Smooth muscle cell of bladder (primary cell): ENCODE data around the gene UBA1. TPM values are rescaled to one million over a fixed set of nuclear protein-coding genes. Genes with fewer than 3 reads are reported as not detected.

Experiments
- total RNA-seq: library from RNA; depleted of rRNA; stranded (reverse); fragments of >200 nt; gene quantifications from 2 replicates; pipeline ENCODE4 v1.2.3, GENCODE V29; 2014

UBA1 gene
- total RNA-seq = 101 and 119 TPM in 2 replicates

DNA sequence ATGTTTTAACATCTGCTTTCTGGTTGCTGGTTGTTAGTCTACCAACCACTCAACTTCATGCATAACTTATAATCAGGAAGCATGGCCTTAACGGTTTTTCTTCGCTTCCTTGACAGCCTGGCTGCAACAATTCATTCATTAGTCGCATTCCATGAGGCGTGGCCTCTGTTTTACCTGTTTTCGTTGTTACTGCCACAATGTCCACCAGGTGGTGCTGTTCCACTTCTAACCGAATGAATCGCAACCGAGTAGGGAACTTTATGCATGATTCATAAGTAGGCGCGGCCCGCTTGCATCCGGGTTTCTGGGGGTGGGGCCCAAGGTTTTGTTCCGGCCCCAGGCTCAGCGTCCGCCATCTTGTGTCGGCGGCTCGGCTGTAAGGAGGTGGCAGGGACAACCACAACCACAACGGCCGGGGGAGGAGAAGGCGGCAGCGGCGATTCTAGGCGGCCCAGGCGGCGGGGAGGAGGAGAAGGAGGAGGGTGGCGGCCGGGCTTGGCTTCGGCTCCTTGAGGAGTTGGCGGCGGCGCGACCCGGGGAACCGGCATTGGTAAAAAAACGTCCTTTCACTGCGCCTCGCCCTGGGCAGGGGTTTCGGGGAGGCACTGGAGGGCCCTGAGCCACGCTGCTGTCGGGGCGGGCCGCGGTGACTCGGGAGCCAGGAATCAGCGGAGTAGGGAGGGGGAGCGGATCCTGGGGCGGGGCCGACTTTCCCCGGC lies at the start of gene UBA1:
Gene UBA1 (plus strand): TSS at position 355 of the 719 bp plus-strand sequence. CDS start 4,974 bp downstream, outside the sequence.

DNA sequence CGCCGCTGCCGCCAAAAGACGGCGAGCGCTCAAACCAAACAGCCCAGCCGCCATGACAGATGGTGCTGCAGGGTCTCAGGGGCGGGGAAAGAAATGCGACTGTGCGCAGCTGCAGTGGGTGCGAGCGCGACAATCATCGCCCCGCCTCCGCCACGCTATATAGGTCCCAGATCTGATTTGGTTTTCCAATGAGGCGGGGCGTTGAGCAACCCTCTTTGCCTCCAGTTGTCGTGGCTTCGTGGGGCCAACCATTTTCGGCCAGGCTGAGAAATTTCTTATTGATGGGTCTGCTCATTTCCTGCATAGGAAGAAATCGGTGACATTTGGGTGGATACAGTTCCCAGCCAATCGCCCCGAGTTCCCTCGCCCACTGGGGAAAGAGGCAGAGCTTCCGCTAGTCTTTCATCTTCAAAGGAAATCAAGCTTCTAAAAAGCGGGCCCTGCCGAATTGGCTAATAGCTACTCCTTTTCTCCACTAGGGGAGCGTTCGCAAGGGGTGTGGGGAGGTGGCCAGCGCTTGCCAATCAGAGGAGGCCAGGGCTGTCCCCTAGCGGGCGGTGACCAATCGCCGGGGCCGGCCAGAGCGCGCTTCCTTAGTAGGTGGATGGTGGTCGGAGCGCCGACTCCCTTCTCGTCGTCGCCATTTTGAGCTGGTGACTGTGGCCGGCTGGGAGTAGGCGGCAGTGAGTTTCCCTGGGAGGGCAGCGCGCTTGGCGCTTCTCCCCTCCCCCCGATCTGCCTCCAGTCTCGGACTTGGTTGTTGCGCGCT lies 48.8 kb upstream of the UBA1 start, which contains the start of the genes NDUFB11 and RBM10:
Gene NDUFB11 (minus strand): TSS at position 77 of the 769 bp plus-strand sequence. CDS start 23 bp downstream, at position 54.
Gene RBM10 (plus strand): TSS at position 596 of the 769 bp plus-strand sequence. CDS start 2,261 bp downstream, outside the sequence.

GRCh38 chrX:47218280-47218919 lies 24.8 kb downstream of the UBA1 start, which contains the start of gene CDK16:
Gene CDK16 (plus strand): TSS chrX:47218681. CDS start chrX:47223558, 4,877 bp downstream.

GRCh38 chrX:47232803-47233332 lies 39.2 kb downstream of the UBA1 start, which contains the start of gene USP11:
Gene USP11 (plus strand): TSS chrX:47233009. CDS start chrX:47233044, 35 bp downstream.

Other genes with a start within 250 kb of the UBA1 start
- 1.8 and 3.3 TPM in 2 replicates for gene RGN, start 115.4 kb upstream of the UBA1 start, total RNA-seq
- 67.1 and 81.1 TPM in 2 replicates for gene NDUFB11, start 49.1 kb upstream of the UBA1 start, total RNA-seq
- gene RBM10, start 48.6 kb upstream of the UBA1 start, total RNA-seq = 39.7 and 42.1 TPM in 2 replicates
- gene CDK16, start 24.9 kb downstream of the UBA1 start, total RNA-seq = 52.8 and 61.2 TPM in 2 replicates
- 45.4 and 45.9 TPM in 2 replicates for gene USP11, start 39.2 kb downstream of the UBA1 start, total RNA-seq
- gene ZNF157, start 176.7 kb downstream of the UBA1 start, total RNA-seq = 0.14 TPM in 1 of 2 replicates, not detected in the other